Activated CD4-positive, CD25-positive, alpha-beta regulatory T cell treated with anti-CD3 and anti-CD28 coated beads, Interleukin-2, amount 50 U/mL, for 24 hours (primary cell): ENCODE data around the gene PRTFDC1.

Experiments used
- ATAC-seq, 2 donors: fragments of 150-1000 bp; cut with Tn5 transposase; one replicate each; pipeline ENCODE4 v1.10.0; 2021; ENCODE audit warnings: mild to moderate bottlenecking in 1 of 2, moderate library complexity in 1 of 2

Gene PRTFDC1

GRCh38 chr10:24871011-24871935 lies 81.1 kb downstream of the PRTFDC1 start:
- ATAC-seq = no peak

- ATAC-seq = no peak
Measured at GRCh38 chr10:24869354-24870015, 82.9 kb downstream of the PRTFDC1 start.

- ATAC-seq = no peak
Measured at GRCh38 chr10:24866604-24867583, 85.5 kb downstream of the PRTFDC1 start.

- no peak for ATAC-seq
Measured at GRCh38 chr10:24865783-24866182, 86.6 kb downstream of the PRTFDC1 start.

- ATAC-seq = no peak
Measured at GRCh38 chr10:24862589-24862988, 89.8 kb downstream of the PRTFDC1 start.

GRCh38 chr10:24858288-24859270 lies 93.8 kb downstream of the PRTFDC1 start:
- ATAC-seq = no peak

- ATAC-seq = no peak
Measured at GRCh38 chr10:24857031-24857725, 95.2 kb downstream of the PRTFDC1 start.

GRCh38 chr10:24854256-24854655 lies 98.2 kb downstream of the PRTFDC1 start:
- ATAC-seq = no peak

- ATAC-seq = no peak
Measured at GRCh38 chr10:24853661-24854060, 98.7 kb downstream of the PRTFDC1 start.

GRCh38 chr10:24851629-24852028 lies 100.8 kb downstream of the PRTFDC1 start:
- ATAC-seq = no peak

- ATAC-seq = no peak
Measured at GRCh38 chr10:24850727-24851296, 101.6 kb downstream of the PRTFDC1 start.

- no peak for ATAC-seq
Measured at GRCh38 chr10:24849501-24850299, 102.7 kb downstream of the PRTFDC1 start.

GRCh38 chr10:24849051-24849450 lies 103.4 kb downstream of the PRTFDC1 start:
- no peak for ATAC-seq

GRCh38 chr10:24848195-24848594 lies 104.2 kb downstream of the PRTFDC1 start:
- no peak for ATAC-seq

GRCh38 chr10:24847112-24848070 lies 105.0 kb downstream of the PRTFDC1 start:
- no peak for ATAC-seq

GRCh38 chr10:24844742-24845141 lies 107.7 kb downstream of the PRTFDC1 start:
- no peak for ATAC-seq

GRCh38 chr10:24843256-24843655 lies 109.2 kb downstream of the PRTFDC1 start:
- no peak for ATAC-seq

- ATAC-seq = no peak
Measured at GRCh38 chr10:24842856-24843255, 109.5 kb downstream of the PRTFDC1 start.
